ENCODE measurements around the gene TRIM44.

The TRIM44 gene

GRCh38 chr11:35787626-35788025, 125.1 kb downstream of the TRIM44 start:
- DNase-seq (ENCODE audit: low read depth in 2 of 2), result no peak

- no peak for DNase-seq (ENCODE audit: low read depth in 2 of 2)
These were observed 128.7 kb downstream of the TRIM44 start for GRCh38 chr11:35791088-35791958.

- no peak for DNase-seq (ENCODE audit: low read depth in 2 of 2)
These were observed 129.7 kb downstream of the TRIM44 start for GRCh38 chr11:35792148-35792845.

DNA sequence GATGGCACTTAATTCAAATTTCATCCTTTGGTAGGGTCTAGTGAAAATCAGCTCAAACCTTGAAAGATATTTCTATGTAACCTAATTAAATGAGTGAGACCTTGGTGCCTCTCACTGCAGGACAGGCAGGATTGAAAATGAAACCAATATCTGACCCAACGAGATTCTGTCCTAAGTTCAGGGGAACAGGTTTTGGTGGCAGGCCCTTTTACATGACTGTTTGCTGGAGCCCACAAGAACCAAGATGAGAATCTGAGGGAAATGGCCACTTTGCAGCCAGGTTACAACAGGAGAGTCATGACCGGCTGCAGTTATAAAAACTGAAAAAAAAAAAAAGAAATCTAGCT, 130.2 kb downstream of the TRIM44 start:
- DNase-seq (ENCODE audit: low read depth in 2 of 2), result no peak

- DNase-seq (ENCODE audit: low read depth in 2 of 2), result no peak
These were observed 131.8 kb downstream of the TRIM44 start for GRCh38 chr11:35794333-35794732.

DNA sequence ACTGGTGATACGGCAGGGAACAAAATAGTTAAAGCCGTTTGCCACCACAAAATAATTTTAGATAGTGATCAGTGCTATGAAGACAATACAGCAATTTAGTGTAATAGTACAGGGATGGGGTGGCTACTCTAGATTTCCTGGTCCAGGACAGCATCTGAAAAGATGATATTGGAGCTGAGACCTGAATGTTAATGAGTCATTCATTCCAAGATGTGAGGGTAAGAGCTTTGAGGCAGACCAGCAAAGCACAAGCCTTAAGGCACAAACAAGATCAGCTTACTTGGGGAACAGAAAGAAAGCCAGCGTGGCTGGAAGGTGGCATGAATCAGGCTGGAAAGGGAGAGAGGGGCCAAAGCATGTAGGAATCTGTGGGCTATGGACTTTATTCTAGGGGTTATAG, 132.3 kb downstream of the TRIM44 start:
- no peak for DNase-seq (ENCODE audit: low read depth in 2 of 2)

DNA sequence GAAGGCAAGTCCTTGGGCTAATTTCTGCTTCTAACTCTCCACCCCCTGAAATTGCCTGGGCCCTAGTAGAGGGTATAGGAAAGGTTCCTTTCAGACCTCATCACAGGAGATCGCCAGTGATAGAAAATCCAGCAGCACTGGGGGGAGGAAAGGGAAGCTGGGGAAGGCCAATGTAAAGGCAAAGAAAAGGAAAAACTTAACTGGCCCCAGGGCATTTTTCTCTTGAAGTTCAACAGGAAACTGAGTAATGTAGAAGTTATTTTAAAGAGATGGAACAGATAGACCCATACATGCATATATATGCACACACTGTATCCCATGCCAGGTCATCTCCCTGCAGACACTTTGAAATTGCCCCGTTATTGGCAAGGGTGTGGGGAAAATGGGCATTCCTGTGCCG, 134.0 kb downstream of the TRIM44 start:
- no peak for DNase-seq (ENCODE audit: low read depth in 2 of 2)

DNA sequence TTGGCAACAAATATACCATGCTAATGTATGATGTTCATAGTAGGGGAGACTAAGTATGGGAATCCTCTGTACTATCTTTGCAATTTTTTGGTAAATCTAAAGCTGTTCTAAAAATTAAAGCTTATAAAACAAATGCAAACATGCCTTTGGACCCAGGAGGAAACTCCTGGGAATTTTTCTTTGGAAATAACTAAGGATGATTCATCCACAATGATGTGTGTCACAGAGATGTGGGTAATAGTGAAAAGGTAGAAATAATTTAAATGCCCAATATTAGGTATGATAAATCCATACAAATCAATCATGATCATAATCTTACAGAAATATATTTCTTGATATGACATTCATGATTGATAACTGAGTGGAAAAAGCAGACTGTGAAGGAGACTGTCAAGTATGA, 135.8 kb downstream of the TRIM44 start:
- no peak for DNase-seq (ENCODE audit: low read depth in 2 of 2)

DNA sequence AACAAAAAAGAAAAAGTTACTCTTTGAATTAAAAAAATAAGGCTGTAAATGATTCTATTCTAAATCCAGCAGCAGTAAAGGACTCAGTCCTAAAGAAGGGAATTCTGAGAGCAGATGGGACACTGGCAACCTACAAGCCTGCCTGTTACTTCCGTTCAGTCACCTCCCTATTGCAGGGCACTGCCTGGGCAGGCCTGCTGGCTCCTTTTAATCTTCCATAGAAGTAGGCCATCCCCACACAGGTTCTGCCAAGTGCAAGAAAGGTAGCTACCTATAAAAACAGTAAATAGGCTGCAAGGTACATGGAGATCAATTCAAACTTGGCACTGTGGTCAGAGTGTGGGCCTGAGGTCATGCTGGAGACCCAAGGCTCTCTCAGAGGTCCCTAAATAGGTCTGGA, 136.4 kb downstream of the TRIM44 start:
- DNase-seq (ENCODE audit: low read depth in 2 of 2), result no peak

- DNase-seq (ENCODE audit: low read depth in 2 of 2), result no peak
These were observed 137.1 kb downstream of the TRIM44 start for GRCh38 chr11:35799655-35800054.

- DNase-seq (ENCODE audit: low read depth in 2 of 2), result no peak
These were observed 138.7 kb downstream of the TRIM44 start for GRCh38 chr11:35800970-35801953.

- DNase-seq (ENCODE audit: low read depth in 2 of 2), result no peak
These were observed 139.6 kb downstream of the TRIM44 start for GRCh38 chr11:35802221-35802620.

DNA sequence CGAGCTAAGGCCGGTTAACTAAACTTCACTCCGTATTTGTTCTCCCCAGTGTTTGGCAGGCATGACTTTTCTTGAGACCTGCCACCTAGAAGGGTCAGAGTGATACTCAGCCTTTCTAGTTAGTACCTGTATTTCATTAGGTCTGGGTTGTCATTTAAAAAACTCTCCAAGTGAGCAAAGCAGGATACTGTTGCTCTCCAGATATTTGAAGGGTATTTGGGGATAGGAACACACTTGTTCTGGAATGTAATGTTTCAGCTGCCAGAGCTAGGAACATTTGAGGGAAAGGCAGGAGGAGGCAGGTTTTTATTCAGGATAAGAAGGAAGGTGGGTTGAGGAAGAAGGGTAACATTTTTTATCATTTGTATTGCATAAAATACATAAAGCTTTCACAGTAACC, 140.1 kb downstream of the TRIM44 start:
- no peak for DNase-seq (ENCODE audit: low read depth in 2 of 2)

GRCh38 chr11:35803115-35803514, 140.5 kb downstream of the TRIM44 start:
- DNase-seq (ENCODE audit: low read depth in 2 of 2), result no peak

DNA sequence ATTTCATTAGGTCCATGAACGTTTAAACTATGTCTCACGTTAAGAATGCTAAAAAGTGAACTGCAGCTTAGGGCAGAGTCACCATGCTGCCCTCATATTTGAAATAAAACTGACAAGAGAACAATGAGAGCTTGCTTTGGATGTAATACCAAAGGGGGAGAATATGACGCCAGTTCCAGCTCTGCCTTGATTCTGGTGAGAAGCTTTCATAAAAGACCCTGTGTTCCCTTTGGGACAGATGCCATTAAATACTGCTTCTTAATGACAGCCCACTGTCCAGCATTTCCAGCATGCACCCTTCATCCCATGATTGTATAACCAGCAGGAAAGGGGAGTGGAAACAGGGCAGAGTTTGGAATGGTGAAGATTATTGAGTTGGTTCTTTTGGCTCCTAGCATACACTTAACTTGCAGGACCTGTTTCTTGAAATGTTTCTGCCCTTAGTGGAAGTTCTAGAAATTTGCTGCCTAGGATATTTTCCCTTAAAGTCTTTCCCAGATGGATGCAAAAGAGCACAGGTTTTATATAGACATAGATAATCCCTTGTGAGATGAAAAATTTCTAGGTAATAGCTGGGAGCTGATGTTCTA, 142.0 kb downstream of the TRIM44 start:
- DNase-seq (ENCODE audit: low read depth in 2 of 2), result no peak

DNA sequence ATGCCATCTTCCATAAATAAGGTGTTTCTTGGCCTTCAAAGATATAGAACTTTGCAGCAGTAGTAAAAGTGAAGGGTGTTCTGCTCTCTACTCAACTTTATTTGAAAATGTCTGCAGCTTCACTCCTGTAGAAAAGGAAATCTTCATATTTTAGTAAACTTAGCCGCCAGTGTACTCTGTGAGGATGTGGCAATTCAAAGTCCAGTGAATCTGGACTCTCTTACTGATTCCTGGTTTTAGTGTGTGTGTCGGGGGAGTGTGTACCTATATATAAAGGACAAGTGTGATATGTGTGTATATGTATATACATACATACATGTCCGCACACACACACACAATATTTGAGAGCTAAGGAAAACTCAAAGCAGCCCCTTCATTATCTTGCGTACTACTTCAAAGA, 147.0 kb downstream of the TRIM44 start:
- DNase-seq (ENCODE audit: low read depth in 2 of 2), result no peak

- DNase-seq (ENCODE audit: low read depth in 2 of 2), result no peak
These were observed 147.6 kb downstream of the TRIM44 start for GRCh38 chr11:35810045-35810645.

- DNase-seq (ENCODE audit: low read depth in 2 of 2), result no peak
These were observed 149.2 kb downstream of the TRIM44 start for GRCh38 chr11:35811783-35812182.

DNA sequence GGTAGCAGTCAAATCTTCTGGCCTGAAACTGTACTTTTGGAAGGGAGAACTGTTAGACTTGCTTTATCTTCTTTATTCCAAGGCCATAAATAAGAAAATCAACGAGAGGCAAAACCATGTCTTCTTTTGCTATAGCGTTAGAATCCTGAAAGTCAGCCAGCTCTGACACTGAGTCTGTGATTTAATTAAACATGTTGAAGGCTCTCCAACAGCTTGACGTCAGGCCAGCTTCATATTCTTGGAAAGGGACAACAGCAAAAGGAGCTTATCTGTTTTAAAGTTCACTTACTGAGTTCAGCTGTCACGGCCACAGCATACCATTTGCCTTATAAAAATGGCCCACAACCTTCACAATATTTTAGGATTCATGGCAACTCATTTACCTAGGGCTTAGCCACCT, 150.3 kb downstream of the TRIM44 start:
- no peak for DNase-seq (ENCODE audit: low read depth in 2 of 2)

GRCh38 chr11:35814081-35814695, 151.6 kb downstream of the TRIM44 start:
- DNase-seq (ENCODE audit: low read depth in 2 of 2), result no peak

Measured in fibroblast of skin of left biceps (primary cell).